ENCODE results near the gene SYTL3.
"Not testable (repeated sequence)": the region's sequence is repeated elsewhere in the genome, so short reads cannot be mapped to it uniquely, and the experiment has no call there.

GRCh38 chr6:158614606-158615005 is 35.2 kb upstream of the SYTL3 start:
- TF ChIP-seq UBTF (IDR thresholded peaks at IDR 0.05; ENCODE audit: borderline replicate concordance in 1 of 2, low read depth in 2 of 2, low read length in 2 of 2); POLR2A (conservative IDR thresholded peaks at IDR 0.05); MTF1 (CRISPR knock-in tag; IDR thresholded peaks at IDR 0.05; ENCODE audit: borderline replicate concordance); EP300 (IDR thresholded peaks at IDR 0.05; ENCODE audit: low read length); SMARCE1 (IDR thresholded peaks at IDR 0.05); CHD1 (IDR thresholded peaks at IDR 0.05; ENCODE audit: low read length); ATF7 (IDR thresholded peaks at IDR 0.05); TAF15 (IDR thresholded peaks at IDR 0.05; ENCODE audit: low read depth, low read length); NFRKB (IDR thresholded peaks at IDR 0.05; ENCODE audit: low read depth); JUNB (CRISPR knock-in tag; conservative IDR thresholded peaks at IDR 0.05); CTCF (IDR thresholded peaks at IDR 0.05 in 2 of 3, conservative IDR thresholded peaks at IDR 0.05 in 1 of 3; ENCODE audit: insufficient read depth in 2 of 3, low read depth in 1 of 3, low read length in 3 of 3); SMC3 (conservative IDR thresholded peaks at IDR 0.05; ENCODE audit: insufficient read depth, low read depth, low read length): not testable (repeated sequence)

Measured in K562 (cell line).